HEK293 (cell line): ENCODE results near the gene ARHGAP23.

Experiments used
- CTCF ChIA-PET: fragments of 350-600 bp; formaldehyde crosslinking; extraction: SDS; loops from one replicate; lab custom pipeline; 2021; ENCODE audit warnings: antibody characterized with exemption; lab: Yijun Ruan, JAX
- POLR2A ChIA-PET: fragments of 300-600 bp; formaldehyde crosslinking; extraction: SDS; loops from one replicate; lab custom pipeline; 2020; ENCODE audit warnings: antibody characterized with exemption, inconsistent platforms; lab: Yijun Ruan, JAX
- H3K27ac ChIP-seq: fragments of 200-500 bp; sonication (Bioruptor generic); 2 replicates; pipeline ENCODE4 v1.5.1; 2014; ENCODE audit warnings: low read depth, low read length, control low read depth, inconsistent platforms; ENCODE audit errors: extremely low read depth
- H3K36me3 ChIP-seq, 2 experiments: fragments of 200-500 bp in 1 of 2; sonication (Bioruptor generic) in 1 of 2; 1 replicate in 1 of 2; 2 replicates in 1 of 2; pipeline ENCODE4 v1.5.1; 2014 to 2017; ENCODE audit warnings: inconsistent platforms in 2 of 2, low read length in 2 of 2; ENCODE audit not compliant: control insufficient read depth in 2 of 2, insufficient read depth in 1 of 2
- H3K4me1 ChIP-seq: fragments of 200-500 bp; sonication (Bioruptor generic); 2 replicates; pipeline ENCODE4 v1.5.1; 2014; ENCODE audit warnings: mild to moderate bottlenecking, low read length, inconsistent platforms; ENCODE audit not compliant: control insufficient read depth, insufficient read depth
- H3K4me3 ChIP-seq: 2 replicates; pipeline ENCODE4 v1.5.1; 2011; ENCODE audit warnings: low read depth, mild to moderate bottlenecking, control low read depth, low read length, moderate library complexity
- H3K9me3 ChIP-seq: fragments of 200-500 bp; sonication (Bioruptor generic); 2 replicates; pipeline ENCODE4 v1.5.1; 2014; ENCODE audit warnings: low read depth, low read length, inconsistent platforms; ENCODE audit not compliant: control insufficient read depth, insufficient read depth
- ATF2 ChIP-seq: fragments of 450-650 bp; formaldehyde crosslinking; IDR thresholded peaks from 2 replicates; pipeline ENCODE4 v1.5.1; 2016; ENCODE audit warnings: missing biosample characterization, missing genetic modification characterization, low read depth
- EGR2 ChIP-seq: fragments of 450-650 bp; formaldehyde crosslinking; IDR thresholded peaks from 2 replicates; pipeline ENCODE4 v1.5.1; 2016; ENCODE audit warnings: low read depth, missing biosample characterization, missing genetic modification characterization
- INSM2 ChIP-seq: fragments of 450-650 bp; formaldehyde crosslinking; IDR thresholded peaks from 2 replicates; pipeline ENCODE4 v1.5.1; 2016; ENCODE audit warnings: missing biosample characterization, missing genetic modification characterization
- KLF1 ChIP-seq: fragments of 450-650 bp; formaldehyde crosslinking; IDR thresholded peaks from 2 replicates; pipeline ENCODE4 v1.5.1; 2016; ENCODE audit warnings: missing biosample characterization, missing genetic modification characterization
- SP2 ChIP-seq: fragments of 450-650 bp; formaldehyde crosslinking; IDR thresholded peaks from 2 replicates; pipeline ENCODE4 v1.5.1; 2016; ENCODE audit warnings: missing biosample characterization, missing genetic modification characterization
- ZBTB20 ChIP-seq: fragments of 450-650 bp; formaldehyde crosslinking; IDR thresholded peaks from 2 replicates; pipeline ENCODE4 v1.5.1; 2016; ENCODE audit warnings: missing biosample characterization, missing genetic modification characterization
- ZFHX2 ChIP-seq: fragments of 450-650 bp; formaldehyde crosslinking; conservative IDR thresholded peaks from 2 replicates; pipeline ENCODE4 v1.5.1; 2016; ENCODE audit warnings: missing biosample characterization, missing genetic modification characterization
- ZNF155 ChIP-seq: fragments of 450-650 bp; formaldehyde crosslinking; IDR thresholded peaks from 2 replicates; pipeline ENCODE4 v1.5.1; 2016; ENCODE audit warnings: missing biosample characterization, missing genetic modification characterization
- ZNF175 ChIP-seq: fragments of 450-650 bp; formaldehyde crosslinking; IDR thresholded peaks from 2 replicates; pipeline ENCODE4 v1.5.1; 2016; ENCODE audit warnings: missing biosample characterization, missing genetic modification characterization
- ZNF19 ChIP-seq: fragments of 450-650 bp; formaldehyde crosslinking; IDR thresholded peaks from 2 replicates; pipeline ENCODE4; 2016; ENCODE audit warnings: missing biosample characterization, missing genetic modification characterization, low read depth
- ZNF221 ChIP-seq: fragments of 450-650 bp; formaldehyde crosslinking; IDR thresholded peaks from 2 replicates; pipeline ENCODE4 v1.5.1; 2017; ENCODE audit warnings: missing biosample characterization, missing genetic modification characterization, borderline replicate concordance
- ZNF473 ChIP-seq: fragments of 450-650 bp; formaldehyde crosslinking; IDR thresholded peaks from 2 replicates; pipeline ENCODE4 v1.5.1; 2017; ENCODE audit warnings: missing biosample characterization, missing genetic modification characterization
- ZNF488 ChIP-seq: fragments of 450-650 bp; formaldehyde crosslinking; IDR thresholded peaks from 2 replicates; pipeline ENCODE4 v1.5.1; 2016; ENCODE audit warnings: missing biosample characterization, missing genetic modification characterization
- ZNF549 ChIP-seq: fragments of 450-650 bp; IDR thresholded peaks from 2 replicates; pipeline ENCODE4 v1.5.1; 2018; ENCODE audit warnings: missing biosample characterization, missing genetic modification characterization, mild to moderate bottlenecking, inconsistent platforms, moderate library complexity
- ZNF555 ChIP-seq: fragments of 450-650 bp; formaldehyde crosslinking; conservative IDR thresholded peaks from 2 replicates; pipeline ENCODE4 v1.5.1; 2017; ENCODE audit warnings: missing biosample characterization, mild to moderate bottlenecking, missing genetic modification characterization, inconsistent platforms
- ZNF560 ChIP-seq: fragments of 450-650 bp; formaldehyde crosslinking; IDR thresholded peaks from 2 replicates; pipeline ENCODE4 v1.5.1; 2017; ENCODE audit warnings: missing biosample characterization, missing genetic modification characterization, borderline replicate concordance
- ZNF704 ChIP-seq: fragments of 450-650 bp; formaldehyde crosslinking; IDR thresholded peaks from 2 replicates; pipeline ENCODE4 v1.5.1; 2016; ENCODE audit warnings: missing biosample characterization, missing genetic modification characterization
- ZSCAN5A ChIP-seq: fragments of 450-650 bp; formaldehyde crosslinking; IDR thresholded peaks from 2 replicates; pipeline ENCODE4 v1.5.1; 2016; ENCODE audit warnings: missing biosample characterization, missing genetic modification characterization

The ARHGAP23 gene

GRCh38 chr17:38435795-38436194, 7.5 kb downstream of the ARHGAP23 start:
- H3K4me1 ChIP-seq, result no peaks in the 10 kb centered on the region
- TF ChIP-seq KLF1 (tag by site-specific recombination) (peak; percentile 77), ZNF549 (tag by site-specific recombination) (no peak), EGR2 (tag by site-specific recombination) (peak; percentile 44; the same call in 1 of the 2 replicates), ZFHX2 (tag by site-specific recombination) (peak; percentile 27; the same call in 1 of the 2 replicates)
- H3K36me3 ChIP-seq, result no peaks in the 10 kb centered on the region
- H3K9me3 ChIP-seq, result no peaks in the 10 kb centered on the region
- no peak overlapping the region for H3K27ac ChIP-seq
- ChIA-PET POLR2A (no interaction called here), CTCF (interaction anchor here (0.6 kb wide), 1 partner anchor 57 kb away, joined by 3 read pairs; no protein-coding TSS in a partner anchor)
- no peak overlapping the region for H3K4me3 ChIP-seq

GRCh38 chr17:38436386-38436785, 8.1 kb downstream of the ARHGAP23 start:
- CTCF ChIA-PET, result interaction anchor here (0.6 to 1.6 kb wide), 4 partner anchors 12 to 88 kb away, joined by 3 to 11 read pairs (median 4); no protein-coding TSS in a partner anchor

More at GRCh38 chr17:38436386-38436785, 8.1 kb downstream of the ARHGAP23 start:
- H3K36me3 ChIP-seq, result no peaks in the 10 kb centered on the region
- POLR2A ChIA-PET, result no interaction called here
- no peak overlapping the region for H3K4me3 ChIP-seq
- no peak for TF ChIP-seq ZNF560 (tag by site-specific recombination)
- TF ChIP-seq ZNF555 (tag by site-specific recombination), result no peak
- TF ChIP-seq ZNF175 (tag by site-specific recombination), result no peak
- TF ChIP-seq INSM2 (tag by site-specific recombination), result no peak
- no peak for TF ChIP-seq SP2 (tag by site-specific recombination)
- TF ChIP-seq ZBTB20 (tag by site-specific recombination), result no peak
- no peak for TF ChIP-seq ZNF488 (tag by site-specific recombination)
- no peak for TF ChIP-seq ZNF704 (tag by site-specific recombination)
- TF ChIP-seq ZNF155, result no peak
- TF ChIP-seq ZNF473 (tag by site-specific recombination), result no peak
- TF ChIP-seq ZNF221, result no peak
- TF ChIP-seq ZNF19 (tag by site-specific recombination), result no peak
- no peak for TF ChIP-seq ZSCAN5A
- no peak for TF ChIP-seq ATF2 (tag by site-specific recombination)
- no peak overlapping the region for H3K27ac ChIP-seq
- H3K4me1 ChIP-seq, result no peaks in the 10 kb centered on the region
- H3K9me3 ChIP-seq, result no peaks in the 10 kb centered on the region
